GM12878 (cell line): ENCODE data around the gene EME2. TPM values are rescaled to one million over a fixed set of nuclear protein-coding genes. Genes with fewer than 3 reads are reported as not detected.

ENCODE experiments used
- ATAC-seq: fragments of 200-7000 bp; cut with Tn5 transposase; 3 replicates; pipeline ENCODE4 v1.9.1; 2020; ENCODE audit warnings: mild to moderate bottlenecking, moderate library complexity
- BruUV-seq: library from RNA; stranded (reverse); fragments of 400-500 nt; replicated peaks from 2 replicates; lab custom pipeline; 2021; lab: Mats Ljungman, UMichigan
- CTCF ChIA-PET: fragments of 300-600 bp; sonication (Branson Sonifier 250); formaldehyde crosslinking; extraction: SDS; loops from one replicate; lab custom pipeline; 2021; ENCODE audit warnings: inconsistent platforms; lab: Yijun Ruan, JAX
- POLR2A ChIA-PET: fragments of 350-600 bp; formaldehyde crosslinking; extraction: SDS; loops from one replicate; lab custom pipeline; 2021; ENCODE audit warnings: inconsistent platforms; lab: Charles Lee
- RAD21 ChIA-PET: fragments of 300-600 bp; sonication (Branson Sonifier 250); formaldehyde crosslinking; loops from one replicate; lab custom pipeline; 2023; ENCODE audit warnings: antibody characterized with exemption; ENCODE audit not compliant: unreplicated experiment; lab: Charles Lee
- SMC1A ChIA-PET: fragments of 300-600 bp; sonication (Branson Sonifier 250); formaldehyde crosslinking; loops from one replicate; lab custom pipeline; 2023; ENCODE audit not compliant: unreplicated experiment, uncharacterized antibody; lab: Charles Lee
- DNase-seq: peaks from one replicate; pipeline ENCODE4 v3.0.0-alpha.2; 2011; ENCODE audit warnings: low read depth, low spot score
- FAIRE-seq: peaks from 3 replicates; lab custom pipeline; 2011; peaks lifted over from hg19 to GRCh38; lab: Jason Lieb, UNC
- H2AFZ ChIP-seq: 2 replicates; pipeline ENCODE4 v1.6.0; 2011; ENCODE audit warnings: low read depth, low read length, control low read depth; ENCODE audit not compliant: control insufficient read depth
- H3K27ac ChIP-seq: 2 replicates; pipeline ENCODE4 v1.5.1; 2011; ENCODE audit warnings: control low read depth; ENCODE audit not compliant: control insufficient read depth, insufficient read depth
- H3K27me3 ChIP-seq, 2 experiments: replicated peaks in 1 of 2; 2 replicates each; pipeline versions ENCODE4 v1.6.0 to v1.6.1; 2011; ENCODE audit warnings: low read length in 1 of 2; ENCODE audit not compliant: control insufficient read depth in 2 of 2, insufficient read depth in 2 of 2
- H3K36me3 ChIP-seq, 2 experiments: 2 replicates each; pipeline ENCODE4 v1.5.1; 2011; ENCODE audit warnings: low read length in 1 of 2; ENCODE audit not compliant: control insufficient read depth in 2 of 2, insufficient read depth in 2 of 2
- H3K4me1 ChIP-seq: 2 replicates; pipeline ENCODE4 v1.6.1; 2011; ENCODE audit warnings: mild to moderate bottlenecking, low read length, moderate library complexity, mixed read lengths; ENCODE audit not compliant: control insufficient read depth, insufficient read depth
- H3K4me2 ChIP-seq: 2 replicates; pipeline ENCODE4 v1.6.0; 2011; ENCODE audit warnings: control low read depth; ENCODE audit not compliant: control insufficient read depth, insufficient read depth
- H3K4me3 ChIP-seq: fragments of 200-600 bp; sonication (generic); 2 replicates; pipeline ENCODE4 v1.5.1; 2016
- H3K79me2 ChIP-seq: 2 replicates; pipeline ENCODE4 v1.6.0; 2011; ENCODE audit warnings: low read length; ENCODE audit not compliant: control insufficient read depth, insufficient read depth
- H3K9ac ChIP-seq: 2 replicates; pipeline ENCODE4 v1.8.0; 2011; ENCODE audit warnings: low read length, control low read depth, mixed read lengths; ENCODE audit not compliant: control insufficient read depth, insufficient read depth
- H3K9me3 ChIP-seq: replicated peaks from 3 replicates; pipeline ENCODE4 v1.5.1; 2011; ENCODE audit warnings: mild to moderate bottlenecking, low read length; ENCODE audit not compliant: control insufficient read depth, insufficient read depth
- H4K20me1 ChIP-seq: 2 replicates; pipeline ENCODE4 v1.6.0; 2011; ENCODE audit not compliant: control insufficient read depth, insufficient read depth
- NR2F1 ChIP-seq: fragments of 450-650 bp; conservative IDR thresholded peaks from 2 replicates; pipeline ENCODE4 v1.6.1; 2017; ENCODE audit warnings: mild to moderate bottlenecking
- POLR2A ChIP-seq: IDR thresholded peaks from 2 replicates; pipeline ENCODE4 v1.6.1; 2011; ENCODE audit warnings: low read depth, mild to moderate bottlenecking, low read length
- RAD21 ChIP-seq: IDR thresholded peaks from 2 replicates; pipeline ENCODE4 v1.6.1; 2011; ENCODE audit warnings: mild to moderate bottlenecking, low read depth, low read length, moderate library complexity; ENCODE audit not compliant: insufficient read depth
- SUPT20H ChIP-seq: IDR thresholded peaks from 2 replicates; pipeline ENCODE4 v1.6.1; 2011; ENCODE audit warnings: low read depth, mild to moderate bottlenecking, low read length, moderate library complexity, borderline replicate concordance; ENCODE audit not compliant: control insufficient read depth
- WGBS: methylation state at CpG from one replicate; pipeline ENCODE4 v1.1.6; 2016; ENCODE audit warnings: low lambda C conversion rate; ENCODE audit not compliant: insufficient replicate concordance, insufficient coverage; ENCODE audit errors: missing lambda C conversion rate; 5-methylcytosine and 5-hydroxymethylcytosine counted together
- in situ Hi-C: fragments of 300-500 bp; cut with MboI; formaldehyde crosslinking; loops from 9 replicates; pipeline ENCODE4 v1.14.3; 2018; ENCODE audit warnings: mixed read lengths
- intact Hi-C: fragments of 100-400 bp; cut with micrococcal nuclease; formaldehyde crosslinking; loops from one replicate; pipeline ENCODE4 v1.14.2; 2022; ENCODE audit not compliant: unreplicated experiment
- polyA plus RNA-seq, 11 experiments: library from polyadenylated mRNA; depleted of rRNA in 4 of 11; unstranded in 6 of 11; stranded (reverse) in 5 of 11; fragments of >200 nt; fragmentation: Nextera tagmentation in 4 of 11; fragmentation: Illumina TruSeq in 1 of 11; extraction: Ambion mirVana in 4 of 11; extraction: Trizol in 1 of 11; gene quantifications; 1 replicate in 1 of 11; 2 replicates in 10 of 11; pipeline versions ENCODE4 v1.2.1 to v1.2.3, GENCODE V29; 2011 to 2016; ENCODE audit warnings: inconsistent platforms in 2 of 11, missing spikeins in 2 of 11, low read depth in 1 of 11
- total RNA-seq, 4 experiments: library from RNA; depleted of rRNA in 3 of 4; stranded (reverse); fragments of >200 nt in 3 of 4; fragmentation: Illumina TruSeq in 1 of 4; extraction: Trizol in 1 of 4; gene quantifications; 2 replicates each; pipeline versions ENCODE4 v1.2.1 to v1.2.3, GENCODE V29; 2013 to 2021

EME2 gene
- total and polyA plus RNA-seq, 10 of the 15 experiments (the other 5 are each of a cell fraction or from before 2014, with no cell fraction given) = 0.29 to 16.9 (median 4.1) TPM

DNA sequence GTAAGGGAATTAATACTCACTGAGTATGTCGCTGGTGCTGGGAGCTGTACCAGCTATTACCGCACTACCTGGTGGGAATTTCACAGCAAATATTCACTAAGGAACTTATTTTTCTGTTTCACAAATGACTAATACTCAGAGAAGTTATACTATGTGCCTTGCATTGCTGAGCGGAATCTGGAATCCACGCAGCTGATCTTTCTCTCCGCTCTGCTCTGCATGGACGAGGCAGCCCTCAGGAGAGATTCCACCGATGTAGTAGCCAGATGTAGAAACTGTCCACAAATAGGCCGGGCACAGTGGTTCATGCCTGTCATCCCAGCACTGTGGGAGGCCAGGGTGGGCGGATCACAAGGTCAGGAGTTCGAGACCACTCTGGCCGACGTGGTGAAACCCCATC, 18.4 kb upstream of the EME2 start:
- H4K20me1 ChIP-seq = no peaks in the 10 kb centered on the region
- BruUV-seq = no TSS peak
- no peak for TF ChIP-seq RAD21
- no peak for TF ChIP-seq NR2F1
- TF ChIP-seq, all 136 proteins: peak for 0
- ChIA-PET SMC1A (interaction anchor here (1.1 kb wide), 1 partner anchor 31 kb away, joined by 3 read pairs; no protein-coding TSS in a partner anchor), RAD21 (no interaction called here), CTCF (interaction anchor here (0.6 kb wide), 1 partner anchor 387 kb away, joined by 3 read pairs; no protein-coding TSS in a partner anchor), POLR2A (interaction anchor here (0.7 kb wide), 1 partner anchor 443 kb away, joined by 3 read pairs; no protein-coding TSS in a partner anchor)
- intact Hi-C loops (no loop called here), in situ Hi-C loops (no loop called here)
- Histone ChIP-seq H2AFZ (no peak overlapping the region), H3K79me2 (no peaks in the 10 kb centered on the region), H3K4me2 (no peak overlapping the region), H3K4me3 (no peak overlapping the region), H3K4me1 (no peaks in the 10 kb centered on the region), H3K36me3 (peaks cover 5 to 8% of the 10 kb centered on the region in 2 experiments), H3K27me3 (no peaks in the 10 kb centered on the region), H3K27ac (no peak overlapping the region), H3K9me3 (no peaks in the 10 kb centered on the region), H3K9ac (no peak overlapping the region)
- WGBS = 95% methylated on average over 12 of the region's 12 CpGs
- FAIRE-seq (no peak), DNase-seq (no peak), ATAC-seq (no peak)

DNA sequence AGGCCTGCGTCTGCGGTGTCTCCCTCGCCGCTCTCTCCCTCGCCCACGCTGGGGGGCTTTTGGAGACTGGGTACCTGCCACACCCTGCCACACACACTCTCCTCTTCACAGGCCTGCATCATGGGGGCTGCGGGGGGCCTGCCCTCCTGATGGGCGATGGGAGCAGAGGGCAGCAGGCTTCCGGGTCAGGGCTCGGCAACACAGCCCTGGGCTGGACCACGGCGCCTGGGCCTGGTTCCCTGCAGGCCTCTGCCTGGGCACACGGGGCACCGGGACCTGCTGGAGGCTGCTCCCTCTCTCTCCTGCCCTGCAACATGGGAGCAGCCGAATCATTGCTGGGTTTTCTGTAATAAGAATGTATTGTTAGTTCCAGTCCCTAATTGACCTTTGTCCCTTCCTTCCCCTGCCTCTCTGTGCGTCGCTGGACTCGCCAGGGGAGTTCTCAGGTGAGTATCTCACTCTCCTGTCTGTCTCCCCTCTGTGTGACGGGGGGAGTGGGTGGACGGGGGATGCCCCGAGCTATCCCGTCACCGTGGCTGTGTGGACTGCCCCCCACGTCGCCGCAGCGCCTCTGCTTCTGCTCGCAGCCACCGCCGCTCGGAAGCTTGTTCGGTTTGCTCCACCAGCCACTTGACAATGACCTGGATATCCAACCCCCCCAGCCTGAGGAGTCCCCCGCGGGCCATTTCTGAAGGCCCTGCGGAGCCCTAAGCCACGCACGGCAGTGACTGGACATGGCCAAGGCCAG, 14.7 kb upstream of the EME2 start:
- ChIA-PET POLR2A (no interaction called here), SMC1A (no interaction called here), RAD21 (no interaction called here), CTCF (no interaction called here)
- WGBS = 93% methylated on average over 37 of the region's 37 CpGs
- Histone ChIP-seq H3K4me1 (no peaks in the 10 kb centered on the region), H3K27me3 (no peaks in the 10 kb centered on the region), H3K4me3 (no peak overlapping the region), H3K36me3 (peaks cover 0 to 6% of the 10 kb centered on the region in 2 experiments; a peak in 3 of 4 replicates), H3K79me2 (no peaks in the 10 kb centered on the region), H4K20me1 (no peaks in the 10 kb centered on the region), H3K9ac (no peak overlapping the region), H3K9me3 (no peaks in the 10 kb centered on the region), H2AFZ (no peak overlapping the region), H3K27ac (no peak overlapping the region), H3K4me2 (no peak overlapping the region)
- intact Hi-C loops (no loop called here), in situ Hi-C loops (no loop called here)
- no peak for ATAC-seq
- TF ChIP-seq POLR2A (peak; percentile 35; the same call in 1 of the 2 replicates), SUPT20H (no peak)
- no peak for FAIRE-seq
- no peak for DNase-seq
- no TSS peak for BruUV-seq
